Parathyroid adenoma (tissue), 2 donors: ENCODE data around the gene PIP4K2A.

Experiments
- H2AFZ ChIP-seq: fragments of 300-600 bp; sonication (generic); one replicate; pipeline ENCODE4 v1.7.0; 2017; ENCODE audit warnings: antibody characterized with exemption, mild to moderate bottlenecking
- H3K27ac ChIP-seq: fragments of 300-600 bp; sonication (generic); one replicate; pipeline ENCODE4 v1.7.0; 2017
- H3K27me3 ChIP-seq: fragments of 300-600 bp; sonication (generic); one replicate; pipeline ENCODE4 v1.7.0; 2017; ENCODE audit warnings: low read length; ENCODE audit not compliant: control insufficient read depth, insufficient read depth
- H3K36me3 ChIP-seq: fragments of 300-600 bp; sonication (generic); one replicate; pipeline ENCODE4 v1.7.0; 2017; ENCODE audit warnings: low read length; ENCODE audit not compliant: control insufficient read depth, insufficient read depth
- H3K4me1 ChIP-seq: fragments of 300-600 bp; sonication (generic); one replicate; pipeline ENCODE4 v1.7.0; 2017; ENCODE audit warnings: control low read depth
- H3K4me2 ChIP-seq: fragments of 300-600 bp; sonication (generic); one replicate; pipeline ENCODE4 v1.7.0; 2017; ENCODE audit warnings: low read length
- H3K4me3 ChIP-seq: fragments of 300-600 bp; sonication (generic); one replicate; pipeline ENCODE4 v1.7.0; 2017; ENCODE audit warnings: low read depth, low read length
- H3K79me2 ChIP-seq: fragments of 300-600 bp; sonication (generic); one replicate; pipeline ENCODE4 v1.7.0; 2017; ENCODE audit warnings: control low read depth
- H3K9ac ChIP-seq: fragments of 300-600 bp; sonication (generic); one replicate; pipeline ENCODE4 v1.7.0; 2017; ENCODE audit warnings: mild to moderate bottlenecking
- H3K9me3 ChIP-seq: fragments of 300-600 bp; sonication (generic); one replicate; pipeline ENCODE4 v1.7.0; 2017; ENCODE audit warnings: low read length; ENCODE audit not compliant: control insufficient read depth
- CTCF ChIP-seq: fragments of 300-600 bp; sonication (generic); IDR thresholded peaks from one replicate; pipeline ENCODE4 v1.7.0; 2017; ENCODE audit warnings: antibody characterized with exemption, mild to moderate bottlenecking
- donor health status: primary hyperparathyroidism.

PIP4K2A gene

GRCh38 chr10:22658745-22659410 is 55.5 kb downstream of the PIP4K2A start:
- no peak overlapping the region for H2AFZ ChIP-seq
- H3K4me1 ChIP-seq: no peaks in the 10 kb centered on the region
- no peak for TF ChIP-seq CTCF
- no peak overlapping the region for H3K9ac ChIP-seq
- no peaks in the 10 kb centered on the region for H3K27me3 ChIP-seq
- no peak overlapping the region for H3K4me3 ChIP-seq
- H3K36me3 ChIP-seq: no peaks in the 10 kb centered on the region
- H3K4me2 ChIP-seq: no peak overlapping the region
- no peak overlapping the region for H3K27ac ChIP-seq
- H3K9me3 ChIP-seq: no peaks in the 10 kb centered on the region
- H3K79me2 ChIP-seq: no peaks in the 10 kb centered on the region

- no peaks in the 10 kb centered on the region for H3K36me3 ChIP-seq
- no peaks in the 10 kb centered on the region for H3K9me3 ChIP-seq
- H3K27ac ChIP-seq: no peak overlapping the region
- TF ChIP-seq CTCF: no peak
- H3K4me2 ChIP-seq: no peak overlapping the region
- no peak overlapping the region for H3K9ac ChIP-seq
- H2AFZ ChIP-seq: no peak overlapping the region
- H3K4me1 ChIP-seq: no peaks in the 10 kb centered on the region
- no peaks in the 10 kb centered on the region for H3K27me3 ChIP-seq
- H3K4me3 ChIP-seq: no peak overlapping the region
- no peaks in the 10 kb centered on the region for H3K79me2 ChIP-seq
Observed at GRCh38 chr10:22657566-22658225, 56.7 kb downstream of the PIP4K2A start.

- Histone ChIP-seq H3K9ac (no peak overlapping the region), H3K4me1 (no peaks in the 10 kb centered on the region), H3K4me3 (no peak overlapping the region), H3K9me3 (no peaks in the 10 kb centered on the region), H3K36me3 (no peaks in the 10 kb centered on the region), H2AFZ (no peak overlapping the region), H3K79me2 (no peaks in the 10 kb centered on the region), H3K27ac (no peak overlapping the region), H3K4me2 (no peak overlapping the region), H3K27me3 (no peaks in the 10 kb centered on the region)
- no peak for TF ChIP-seq CTCF
Observed at GRCh38 chr10:22657024-22657423, 57.4 kb downstream of the PIP4K2A start.

- H2AFZ ChIP-seq: no peak overlapping the region
- H3K79me2 ChIP-seq: no peaks in the 10 kb centered on the region
- H3K27ac ChIP-seq: no peak overlapping the region
- no peak for TF ChIP-seq CTCF
- no peaks in the 10 kb centered on the region for H3K36me3 ChIP-seq
- H3K9me3 ChIP-seq: no peaks in the 10 kb centered on the region
- H3K9ac ChIP-seq: no peak overlapping the region
- H3K27me3 ChIP-seq: no peaks in the 10 kb centered on the region
- no peak overlapping the region for H3K4me3 ChIP-seq
- H3K4me1 ChIP-seq: no peaks in the 10 kb centered on the region
- no peak overlapping the region for H3K4me2 ChIP-seq
Observed at GRCh38 chr10:22656036-22656435, 58.3 kb downstream of the PIP4K2A start.
